GM18861 (cell line): ENCODE data around the gene TENT4A.
"Not testable (repeated sequence)": the region's sequence is repeated elsewhere in the genome, so short reads cannot be mapped to it uniquely, and the experiment has no call there.

Experiments used
- ATAC-seq: cut with Tn5 transposase; IDR thresholded peaks from one replicate; pipeline ENCODE4 v1.9.1; 2021; ENCODE audit not compliant: unreplicated experiment

Gene TENT4A

GRCh38 chr5:6713274-6714225 lies at the start of gene TENT4A:
Gene TENT4A (plus strand): TSS chr5:6713432. CDS start chr5:6713984, 552 bp downstream.
- ATAC-seq = peak; percentile 14

GRCh38 chr5:6666762-6667161 lies 46.5 kb upstream of the TENT4A start:
- ATAC-seq = no peak

- no peak for ATAC-seq
These were observed 45.6 kb upstream of the TENT4A start for GRCh38 chr5:6667648-6668047.

GRCh38 chr5:6668717-6669116 lies 44.5 kb upstream of the TENT4A start:
- not testable (repeated sequence) for ATAC-seq

- no peak for ATAC-seq
These were observed 40.2 kb upstream of the TENT4A start for GRCh38 chr5:6673031-6673430.

- ATAC-seq = no peak
These were observed 39.3 kb upstream of the TENT4A start for GRCh38 chr5:6673963-6674362.

GRCh38 chr5:6674421-6674820 lies 38.8 kb upstream of the TENT4A start:
- no peak for ATAC-seq

- no peak for ATAC-seq
These were observed 38.3 kb upstream of the TENT4A start for GRCh38 chr5:6674886-6675285.

- no peak for ATAC-seq
These were observed 37.3 kb upstream of the TENT4A start for GRCh38 chr5:6675784-6676491.

- ATAC-seq = no peak
These were observed 36.5 kb upstream of the TENT4A start for GRCh38 chr5:6676702-6677101.

GRCh38 chr5:6678385-6678784 lies 34.8 kb upstream of the TENT4A start:
- ATAC-seq = no peak

- no peak for ATAC-seq
These were observed 32.3 kb upstream of the TENT4A start for GRCh38 chr5:6680922-6681321.

GRCh38 chr5:6681682-6682081 lies 31.6 kb upstream of the TENT4A start:
- ATAC-seq = no peak

- no peak for ATAC-seq
These were observed 31.0 kb upstream of the TENT4A start for GRCh38 chr5:6682239-6682638.

GRCh38 chr5:6683241-6683640 lies 30.0 kb upstream of the TENT4A start:
- no peak for ATAC-seq

GRCh38 chr5:6684075-6684474 lies 29.2 kb upstream of the TENT4A start:
- ATAC-seq = no peak

- no peak for ATAC-seq
These were observed 26.7 kb upstream of the TENT4A start for GRCh38 chr5:6686501-6686900.

GRCh38 chr5:6686915-6687409 lies 26.3 kb upstream of the TENT4A start:
- no peak for ATAC-seq

GRCh38 chr5:6687505-6687904 lies 25.7 kb upstream of the TENT4A start:
- ATAC-seq = no peak

- no peak for ATAC-seq
These were observed 20.3 kb upstream of the TENT4A start for GRCh38 chr5:6692906-6693305.

GRCh38 chr5:6698696-6699095 lies 14.5 kb upstream of the TENT4A start:
- ATAC-seq = no peak

- ATAC-seq = no peak
These were observed 13.9 kb upstream of the TENT4A start for GRCh38 chr5:6699357-6699756.
